HepG2 (cell line): ENCODE data around the gene ITIH1. TPM values are rescaled to one million over a fixed set of nuclear protein-coding genes. Genes with fewer than 3 reads are reported as not detected.

ENCODE experiments used
- ASH2L ChIP-seq: fragments of 300-600, 200-600 bp; sonication (generic); IDR thresholded peaks from 2 replicates; pipeline ENCODE4 v1.7.0; 2017; ENCODE audit warnings: low read depth, mild to moderate bottlenecking, moderate library complexity, mixed read lengths, low read length; ENCODE audit not compliant: insufficient read length
- CBX1 ChIP-seq: IDR thresholded peaks from one replicate; pipeline ENCODE4 v1.6.1; 2016; ENCODE audit warnings: antibody characterized with exemption, low read depth
- GLMP ChIP-seq: sonication (generic); formaldehyde crosslinking; IDR thresholded peaks from 2 replicates; pipeline ENCODE4 v1.9.0; 2021; ENCODE audit warnings: missing genetic modification reagents, mild to moderate bottlenecking, borderline replicate concordance
- MIER3 ChIP-seq: IDR thresholded peaks from 2 replicates; pipeline ENCODE4 v1.6.1; 2016; ENCODE audit warnings: missing compliant biosample characterization, borderline replicate concordance
- NCOA5 ChIP-seq: sonication (generic); formaldehyde crosslinking; IDR thresholded peaks from 2 replicates; pipeline ENCODE4 v1.4.0; 2020; ENCODE audit warnings: missing genetic modification reagents
- POLR2AphosphoS5 ChIP-seq: IDR thresholded peaks from 2 replicates; pipeline ENCODE4 v1.6.1; 2012; ENCODE audit warnings: low read depth, low read length
- REL ChIP-seq: sonication (generic); formaldehyde crosslinking; conservative IDR thresholded peaks from 2 replicates; pipeline ENCODE4 v1.8.0; 2022; ENCODE audit warnings: mild to moderate bottlenecking, missing genetic modification reagents, moderate library complexity
- SNRNP70 ChIP-seq: fragments of 200-400 bp; formaldehyde crosslinking; IDR thresholded peaks from 2 replicates; pipeline ENCODE4 v1.6.1; 2017; ENCODE audit warnings: mild to moderate bottlenecking, low read depth, low read length, moderate library complexity
- TCF12 ChIP-seq, 2 experiments: fragments of 450-650 bp in 1 of 2; sonication (generic) in 1 of 2; formaldehyde crosslinking in 1 of 2; IDR thresholded peaks; 2 replicates each; pipeline versions ENCODE4 v1.6.1 to v1.8.0; 2017 to 2022; ENCODE audit warnings: antibody characterized with exemption in 1 of 2, mild to moderate bottlenecking in 1 of 2, missing genetic modification reagents in 1 of 2, moderate library complexity in 1 of 2
- ZNF225 ChIP-seq: sonication (generic); formaldehyde crosslinking; IDR thresholded peaks from 2 replicates; pipeline ENCODE4 v1.4.0; 2020; ENCODE audit warnings: mild to moderate bottlenecking, missing genetic modification reagents
- ZNF281 ChIP-seq: sonication (generic); formaldehyde crosslinking; IDR thresholded peaks from 2 replicates; pipeline ENCODE4 v1.4.0; 2020; ENCODE audit warnings: missing genetic modification reagents, borderline replicate concordance
- ZNF652 ChIP-seq: IDR thresholded peaks from 2 replicates; pipeline ENCODE4 v1.6.1; 2016; ENCODE audit warnings: low read depth, borderline replicate concordance
- ZNF687 ChIP-seq: sonication (generic); formaldehyde crosslinking; IDR thresholded peaks from 2 replicates; pipeline ENCODE4 v1.5.1; 2020; ENCODE audit warnings: mild to moderate bottlenecking, missing genetic modification reagents, moderate library complexity
- polyA plus RNA-seq, 8 experiments: library from polyadenylated mRNA; depleted of rRNA in 3 of 8; stranded (reverse) in 7 of 8; unstranded in 1 of 8; fragments of >200 nt; fragmentation: Illumina TruSeq in 4 of 8; extraction: Trizol in 4 of 8; gene quantifications; 2 replicates each; pipeline versions ENCODE4 v1.2.1 to v1.2.3, GENCODE V29; 2011 to 2016; ENCODE audit warnings: low read depth in 4 of 8, missing spikeins in 1 of 8, mixed read lengths in 1 of 8; ENCODE audit not compliant: insufficient read depth in 1 of 8
- total RNA-seq, 5 experiments: library from RNA; depleted of rRNA; stranded (reverse); fragments of >200 nt; fragmentation: Illumina TruSeq; extraction: Trizol; gene quantifications; 2 replicates each; pipeline ENCODE4 v1.2.3, GENCODE V29; 2016; ENCODE audit warnings: low read depth in 1 of 5
- TF ChIP-seq, protein P1 (sequence below): sonication (generic); formaldehyde crosslinking; IDR thresholded peaks from 2 replicates; pipeline ENCODE4 v1.4.0; 2020; ENCODE audit warnings: missing genetic modification reagents

The ITIH1 gene
- total and polyA plus RNA-seq, 2 of the 13 experiments (the other 11 are each of a cell fraction or from before 2014, with no cell fraction given) = 12.3 to 19.6 TPM

DNA sequence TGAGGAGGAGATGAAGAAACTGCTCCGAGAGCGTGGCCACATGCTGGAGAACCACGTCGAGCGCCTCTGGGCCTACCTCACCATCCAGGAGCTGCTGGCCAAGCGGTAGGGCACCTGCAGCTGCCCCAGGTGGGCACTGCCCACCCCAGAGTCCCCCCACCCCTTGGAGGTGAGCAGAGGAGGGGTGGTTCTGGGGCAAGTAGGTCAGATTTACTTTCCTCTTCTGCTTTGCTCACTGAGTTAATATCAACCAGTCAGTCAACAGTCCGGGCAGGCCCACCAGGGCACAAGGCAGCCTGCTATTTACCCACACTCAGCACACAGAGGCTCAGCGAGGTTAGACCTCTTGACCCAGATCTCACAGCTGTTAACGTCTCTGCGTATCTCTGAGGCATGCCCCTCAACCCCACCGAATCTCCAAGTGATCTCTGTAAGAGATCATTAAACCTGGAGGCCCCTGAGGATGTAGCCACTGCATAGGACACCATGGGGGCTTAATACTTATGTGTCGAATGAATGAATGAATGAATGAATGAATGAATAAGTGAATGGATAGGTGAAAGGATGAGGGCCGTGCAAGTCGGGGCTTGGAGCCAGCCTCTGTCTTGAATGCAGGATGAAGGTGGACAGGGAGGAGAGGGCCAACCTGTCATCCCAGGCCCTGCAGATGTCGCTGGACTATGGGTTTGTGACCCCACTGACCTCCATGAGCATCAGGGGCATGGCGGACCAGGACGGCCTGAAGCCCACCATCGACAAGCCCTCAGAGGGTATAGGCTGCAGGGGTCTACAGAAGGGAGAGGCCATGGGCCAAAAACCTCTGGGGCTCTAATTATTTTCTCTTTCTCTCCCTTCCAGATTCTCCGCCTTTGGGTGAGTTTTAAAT lies 9.2 kb downstream of the ITIH1 start (continued):
- TF ChIP-seq ZNF687 (CRISPR knock-in tag) = peak; percentile 77
- TF ChIP-seq NCOA5 = no peak
- TF ChIP-seq GLMP = no peak
- TF ChIP-seq, protein P1, sequence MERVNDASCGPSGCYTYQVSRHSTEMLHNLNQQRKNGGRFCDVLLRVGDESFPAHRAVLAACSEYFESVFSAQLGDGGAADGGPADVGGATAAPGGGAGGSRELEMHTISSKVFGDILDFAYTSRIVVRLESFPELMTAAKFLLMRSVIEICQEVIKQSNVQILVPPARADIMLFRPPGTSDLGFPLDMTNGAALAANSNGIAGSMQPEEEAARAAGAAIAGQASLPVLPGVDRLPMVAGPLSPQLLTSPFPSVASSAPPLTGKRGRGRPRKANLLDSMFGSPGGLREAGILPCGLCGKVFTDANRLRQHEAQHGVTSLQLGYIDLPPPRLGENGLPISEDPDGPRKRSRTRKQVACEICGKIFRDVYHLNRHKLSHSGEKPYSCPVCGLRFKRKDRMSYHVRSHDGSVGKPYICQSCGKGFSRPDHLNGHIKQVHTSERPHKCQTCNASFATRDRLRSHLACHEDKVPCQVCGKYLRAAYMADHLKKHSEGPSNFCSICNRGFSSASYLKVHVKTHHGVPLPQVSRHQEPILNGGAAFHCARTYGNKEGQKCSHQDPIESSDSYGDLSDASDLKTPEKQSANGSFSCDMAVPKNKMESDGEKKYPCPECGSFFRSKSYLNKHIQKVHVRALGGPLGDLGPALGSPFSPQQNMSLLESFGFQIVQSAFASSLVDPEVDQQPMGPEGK (CRISPR knock-in tag) = peak; percentile 39; the same call in 1 of the 2 replicates
- no peak for TF ChIP-seq POLR2AphosphoS5
- TF ChIP-seq ZNF225 (CRISPR knock-in tag) = no peak
- TF ChIP-seq SNRNP70 = no peak
- TF ChIP-seq ASH2L = no peak
- no peak for TF ChIP-seq CBX1
- TF ChIP-seq REL (CRISPR knock-in tag) = no peak
- no peak for TF ChIP-seq MIER3 (CRISPR knock-in tag)
- no peak for TF ChIP-seq TCF12 (IDR thresholded peaks at IDR 0.05)
- peak; percentile 64; the same call in 1 of the 2 replicates for TF ChIP-seq TCF12 (CRISPR knock-in tag; IDR thresholded peaks at IDR 0.05)
- TF ChIP-seq ZNF281 (CRISPR knock-in tag) = no peak
- no peak; the same call in 1 of the 2 replicates for TF ChIP-seq ZNF652 (CRISPR knock-in tag)
